OCI-LY7 (cell line): ENCODE data around the gene TUBB8B. TPM values are rescaled to one million over a fixed set of nuclear protein-coding genes. Genes with fewer than 3 reads are reported as not detected.
"Not testable (repeated sequence)": the region's sequence is repeated elsewhere in the genome, so short reads cannot be mapped to it uniquely, and the experiment has no call there.

ENCODE experiments used
- BruUV-seq: library from RNA; stranded (reverse); fragments of 400-500 nt; replicated peaks from 2 replicates; lab custom pipeline; 2021; lab: Mats Ljungman, UMichigan
- CTCF ChIA-PET: fragments of 300-600 bp; sonication (Branson Sonifier 250); formaldehyde crosslinking; loops from one replicate; lab custom pipeline; 2022; ENCODE audit warnings: antibody characterized with exemption; ENCODE audit not compliant: unreplicated experiment; lab: Charles Lee
- POLR2A ChIA-PET: fragments of 300-600 bp; sonication (Branson Sonifier 250); formaldehyde crosslinking; loops from one replicate; lab custom pipeline; 2022; ENCODE audit warnings: antibody characterized with exemption; lab: Charles Lee
- DNase-seq: peaks from one replicate; pipeline ENCODE4 v3.0.0-alpha.2; 2015; ENCODE audit warnings: low spot score
- H2AFZ ChIP-seq: fragments of 200-600 bp; sonication (generic), shearing (Covaris generic); 2 replicates; pipeline ENCODE4 v1.6.1; 2014; ENCODE audit warnings: mild to moderate bottlenecking, antibody characterized with exemption, low read length, moderate library complexity
- H3K27ac ChIP-seq: fragments of 200-600 bp; sonication (generic); 2 replicates; pipeline ENCODE4 v1.5.1; 2014; ENCODE audit warnings: mixed run types, low read depth, mild to moderate bottlenecking, moderate library complexity, low read length, inconsistent platforms; ENCODE audit not compliant: poor library complexity, severe bottlenecking
- H3K36me3 ChIP-seq: fragments of 200-600 bp; sonication (generic); 2 replicates; pipeline ENCODE4 v1.6.1; 2014; ENCODE audit warnings: mild to moderate bottlenecking, antibody characterized with exemption, low read length, moderate library complexity, mixed read lengths; ENCODE audit not compliant: insufficient read depth
- H3K4me1 ChIP-seq: fragments of 200-600 bp; sonication (generic); 2 replicates; pipeline ENCODE4 v1.5.1; 2014; ENCODE audit warnings: mild to moderate bottlenecking, low read length; ENCODE audit not compliant: insufficient read depth, poor library complexity, severe bottlenecking
- H3K4me2 ChIP-seq: fragments of 200-600 bp; sonication (generic); 2 replicates; pipeline ENCODE4 v1.6.1; 2014; ENCODE audit warnings: mild to moderate bottlenecking, low read length
- H3K4me3 ChIP-seq: fragments of 200-600 bp; sonication (generic); 2 replicates; pipeline ENCODE4 v1.5.1; 2014; ENCODE audit warnings: mild to moderate bottlenecking, low read depth, low read length; ENCODE audit not compliant: poor library complexity, severe bottlenecking
- H3K79me2 ChIP-seq: fragments of 200-600 bp; sonication (generic); 2 replicates; pipeline ENCODE4 v1.6.1; 2016; ENCODE audit warnings: low read depth, mild to moderate bottlenecking, low read length, moderate library complexity, mixed read lengths; ENCODE audit not compliant: insufficient read depth
- H3K9me2 ChIP-seq: fragments of 200-600 bp; sonication (generic); 2 replicates; pipeline ENCODE4 v1.6.1; 2016; ENCODE audit warnings: mild to moderate bottlenecking, low read length, mixed read lengths; ENCODE audit not compliant: insufficient read depth
- H3K9me3 ChIP-seq: fragments of 200-600 bp; sonication (generic); 2 replicates; pipeline ENCODE4 v1.6.1; 2014; ENCODE audit warnings: mild to moderate bottlenecking, mixed run types, low read length, mixed read lengths
- H4K20me1 ChIP-seq: fragments of 200-600 bp; sonication (generic); 2 replicates; pipeline ENCODE4 v1.6.1; 2014; ENCODE audit warnings: mild to moderate bottlenecking, antibody characterized with exemption, low read length, moderate library complexity, mixed read lengths; ENCODE audit not compliant: insufficient read depth
- intact Hi-C: fragments of 100-400 bp; cut with micrococcal nuclease; formaldehyde crosslinking; loops from one replicate; pipeline ENCODE4 v1.10.0; 2022; ENCODE audit not compliant: unreplicated experiment
- total RNA-seq, 2 experiments: library from RNA; depleted of rRNA in 1 of 2; stranded (reverse); fragments of >200 nt in 1 of 2; shearing (Covaris generic) in 1 of 2; gene quantifications; 2 replicates each; pipeline ENCODE4 v1.2.3, GENCODE V29; 2014 to 2022
- TF ChIP-seq, protein P1 (sequence below): fragments of 200-600 bp; sonication (generic); conservative IDR thresholded peaks from 2 replicates; pipeline ENCODE4 v1.5.1; 2014; ENCODE audit warnings: mild to moderate bottlenecking, antibody characterized with exemption, low read length, moderate library complexity, mixed read lengths

TUBB8B gene
- total RNA-seq, 2 experiments from 2014 or later = not detected

DNA sequence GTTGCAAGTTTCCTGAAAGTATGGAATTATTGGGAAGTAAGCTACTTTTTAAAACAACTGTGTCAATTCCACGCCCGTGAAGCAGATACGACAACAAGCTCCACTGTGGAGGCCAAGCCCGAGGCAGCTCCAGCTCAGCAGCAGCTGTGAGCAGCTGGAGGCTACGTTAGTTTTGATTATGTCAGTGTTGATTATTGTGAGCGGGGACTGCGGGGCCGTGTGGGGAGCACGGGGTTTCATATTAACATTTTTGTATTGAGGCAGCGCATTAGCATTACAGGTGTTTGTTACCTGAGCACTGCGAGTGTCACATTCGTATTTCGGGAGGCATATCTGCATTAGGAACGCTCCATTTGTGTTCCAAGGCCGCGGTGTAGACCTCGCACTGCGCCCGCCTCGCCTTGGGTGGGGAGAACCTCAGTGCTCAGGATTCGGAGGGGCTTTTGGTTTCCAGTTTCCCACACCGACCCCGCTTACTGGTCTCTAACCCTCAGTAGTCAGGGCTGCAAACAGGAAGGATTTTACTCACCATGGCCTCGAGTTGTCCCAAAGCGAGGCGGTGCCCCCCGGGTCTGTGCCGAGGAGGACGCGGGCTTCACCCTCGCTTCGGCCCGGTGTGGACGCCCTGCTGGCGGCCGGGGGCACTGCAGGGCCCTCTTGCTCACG, 46.8 kb upstream of the TUBB8B start:
- intact Hi-C loops, H3K79me2 ChIP-seq, H3K9me2 ChIP-seq, POLR2A ChIA-PET, DNase-seq, BruUV-seq, H3K4me2 ChIP-seq, H3K36me3 ChIP-seq, H3K4me1 ChIP-seq, H2AFZ ChIP-seq, H3K9me3 ChIP-seq, H4K20me1 ChIP-seq, CTCF ChIA-PET, H3K4me3 ChIP-seq, H3K27ac ChIP-seq: not testable (repeated sequence)
- TF ChIP-seq, protein P1, sequence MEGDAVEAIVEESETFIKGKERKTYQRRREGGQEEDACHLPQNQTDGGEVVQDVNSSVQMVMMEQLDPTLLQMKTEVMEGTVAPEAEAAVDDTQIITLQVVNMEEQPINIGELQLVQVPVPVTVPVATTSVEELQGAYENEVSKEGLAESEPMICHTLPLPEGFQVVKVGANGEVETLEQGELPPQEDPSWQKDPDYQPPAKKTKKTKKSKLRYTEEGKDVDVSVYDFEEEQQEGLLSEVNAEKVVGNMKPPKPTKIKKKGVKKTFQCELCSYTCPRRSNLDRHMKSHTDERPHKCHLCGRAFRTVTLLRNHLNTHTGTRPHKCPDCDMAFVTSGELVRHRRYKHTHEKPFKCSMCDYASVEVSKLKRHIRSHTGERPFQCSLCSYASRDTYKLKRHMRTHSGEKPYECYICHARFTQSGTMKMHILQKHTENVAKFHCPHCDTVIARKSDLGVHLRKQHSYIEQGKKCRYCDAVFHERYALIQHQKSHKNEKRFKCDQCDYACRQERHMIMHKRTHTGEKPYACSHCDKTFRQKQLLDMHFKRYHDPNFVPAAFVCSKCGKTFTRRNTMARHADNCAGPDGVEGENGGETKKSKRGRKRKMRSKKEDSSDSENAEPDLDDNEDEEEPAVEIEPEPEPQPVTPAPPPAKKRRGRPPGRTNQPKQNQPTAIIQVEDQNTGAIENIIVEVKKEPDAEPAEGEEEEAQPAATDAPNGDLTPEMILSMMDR = 0 out of 2 replicates have a peak, but pooled peaks have one; percentile 3

DNA sequence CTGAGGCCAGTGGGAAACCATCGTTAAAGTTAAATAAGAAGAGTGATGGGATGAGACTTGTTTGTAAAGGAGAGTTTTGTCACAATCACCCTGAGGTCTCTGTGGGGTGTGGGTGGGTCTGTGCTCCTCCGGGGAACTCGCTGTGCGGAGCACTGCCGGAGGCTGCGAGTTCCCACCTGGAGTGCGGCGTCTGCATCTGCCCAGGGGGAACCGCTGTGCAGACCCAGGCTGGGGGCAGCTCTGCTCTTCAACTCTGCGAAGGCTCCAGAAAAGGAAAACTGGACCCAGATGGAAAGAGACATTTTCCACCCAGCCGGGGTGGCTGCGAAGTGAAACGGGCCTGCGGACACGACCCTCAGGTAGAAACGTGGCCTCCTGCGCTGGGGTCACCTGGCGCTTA, 46.2 kb upstream of the TUBB8B start:
- CTCF ChIA-PET = not testable (repeated sequence)

DNA sequence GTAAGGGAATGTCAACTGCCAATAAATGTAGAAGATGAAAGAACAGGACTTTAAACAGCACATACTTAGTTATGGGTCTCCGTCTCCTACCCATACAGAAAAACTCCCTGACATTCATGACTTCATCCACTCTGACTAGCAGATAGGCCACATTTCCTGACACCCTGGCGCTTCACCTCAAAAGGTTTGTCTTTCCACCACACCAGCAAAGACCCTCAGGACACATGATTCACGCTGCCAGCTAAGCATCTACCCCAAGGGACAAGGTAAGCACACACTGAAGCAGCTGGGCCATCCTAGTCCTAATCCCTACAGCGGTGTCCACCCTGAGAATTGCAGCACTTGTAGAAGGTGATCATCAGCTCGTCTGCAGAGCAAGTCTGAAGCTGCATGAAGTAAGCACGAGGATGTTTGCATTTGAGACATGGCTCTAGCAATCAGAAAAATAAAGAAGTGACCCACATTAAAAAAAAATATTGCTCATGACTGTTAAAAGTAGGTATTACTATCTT, 44.5 kb upstream of the TUBB8B start:
- DNase-seq, H3K4me1 ChIP-seq, intact Hi-C loops, POLR2A ChIA-PET, H2AFZ ChIP-seq, H4K20me1 ChIP-seq, H3K36me3 ChIP-seq, H3K9me3 ChIP-seq, H3K79me2 ChIP-seq, H3K27ac ChIP-seq, H3K4me3 ChIP-seq, H3K9me2 ChIP-seq, BruUV-seq, H3K4me2 ChIP-seq, CTCF ChIA-PET: not testable (repeated sequence)

More for the DNA sequence above, 46.2 kb upstream of the TUBB8B start:
- H3K9me3 ChIP-seq, H3K27ac ChIP-seq, DNase-seq, POLR2A ChIA-PET, H3K36me3 ChIP-seq, BruUV-seq, intact Hi-C loops, H3K4me3 ChIP-seq, H4K20me1 ChIP-seq, H2AFZ ChIP-seq, H3K4me2 ChIP-seq, H3K4me1 ChIP-seq, H3K79me2 ChIP-seq, H3K9me2 ChIP-seq: not testable (repeated sequence)

DNA sequence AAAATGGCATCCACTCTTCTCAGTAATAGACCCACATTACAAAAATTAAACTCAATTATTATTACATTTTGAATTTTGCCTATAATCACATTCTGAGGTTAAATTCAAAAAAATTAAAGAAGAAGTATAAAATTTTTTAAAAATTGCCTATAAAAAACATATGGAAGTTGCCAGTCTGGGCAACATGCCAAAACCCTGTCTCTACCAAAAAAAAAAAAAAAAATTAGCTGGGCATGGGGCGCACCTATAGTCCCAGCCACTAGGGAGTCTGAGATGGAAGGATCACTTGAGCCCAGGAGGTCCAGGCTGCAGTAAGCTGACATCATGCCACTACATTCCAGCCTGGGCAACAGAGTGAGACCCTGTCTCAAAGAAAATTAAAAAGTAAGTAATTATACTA, 42.1 kb upstream of the TUBB8B start:
- H2AFZ ChIP-seq, H4K20me1 ChIP-seq, BruUV-seq, H3K79me2 ChIP-seq, H3K9me2 ChIP-seq, intact Hi-C loops, H3K4me1 ChIP-seq, H3K4me3 ChIP-seq, H3K9me3 ChIP-seq, H3K27ac ChIP-seq, POLR2A ChIA-PET, DNase-seq, H3K4me2 ChIP-seq, H3K36me3 ChIP-seq, CTCF ChIA-PET: not testable (repeated sequence)

DNA sequence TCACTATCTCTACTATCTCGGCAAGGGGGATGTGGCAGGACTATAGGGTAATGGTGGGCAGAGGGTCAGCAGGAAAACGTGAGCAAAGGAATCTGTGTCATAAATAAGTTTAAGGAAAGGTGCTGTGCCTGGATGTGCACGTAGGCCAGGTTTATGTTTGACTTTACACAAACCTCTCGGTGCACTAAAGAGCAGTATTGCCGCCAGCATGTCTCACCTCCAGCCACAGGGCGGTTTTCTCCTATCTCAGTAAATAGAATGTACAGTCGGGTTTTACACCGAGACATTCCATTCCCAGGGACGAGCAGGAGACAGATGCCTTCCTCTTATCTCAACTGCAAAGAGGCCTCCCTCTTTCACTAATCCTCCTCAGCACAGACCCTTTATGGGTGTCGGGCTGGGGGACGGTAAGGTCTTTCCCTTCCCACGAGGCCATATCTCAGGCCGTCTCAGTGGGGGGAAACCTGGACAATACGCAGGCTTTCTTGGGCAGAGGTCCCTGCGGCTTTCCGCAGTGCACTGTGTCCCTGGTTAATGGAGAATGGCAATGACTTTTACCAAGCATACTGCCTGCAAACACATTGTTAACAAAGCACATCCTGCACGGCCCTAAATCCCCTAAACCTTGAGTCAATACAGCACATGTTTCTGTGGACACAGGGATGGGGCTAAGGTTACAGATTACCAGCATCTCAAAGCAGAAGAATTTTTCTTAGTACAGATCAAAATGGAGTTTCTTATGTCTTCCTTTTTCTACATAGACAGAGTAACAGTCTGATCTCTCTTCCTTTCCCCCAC, 41.2 kb upstream of the TUBB8B start:
- H4K20me1 ChIP-seq, H3K4me2 ChIP-seq, BruUV-seq, H3K4me1 ChIP-seq, intact Hi-C loops, H3K79me2 ChIP-seq, H3K4me3 ChIP-seq, H3K9me3 ChIP-seq, H3K27ac ChIP-seq, H2AFZ ChIP-seq, H3K9me2 ChIP-seq, H3K36me3 ChIP-seq, CTCF ChIA-PET, DNase-seq, POLR2A ChIA-PET: not testable (repeated sequence)
